ENCODE data around the gene DRG1. TPM values are rescaled to one million over a fixed set of nuclear protein-coding genes. Genes with fewer than 3 reads are reported as not detected.
"Not testable (repeated sequence)": the region's sequence is repeated elsewhere in the genome, so short reads cannot be mapped to it uniquely, and the experiment has no call there.

DRG1 gene
- polyA plus RNA-seq, 4 donors: 67.1 to 93.8 (median 87.3) TPM

DNA sequence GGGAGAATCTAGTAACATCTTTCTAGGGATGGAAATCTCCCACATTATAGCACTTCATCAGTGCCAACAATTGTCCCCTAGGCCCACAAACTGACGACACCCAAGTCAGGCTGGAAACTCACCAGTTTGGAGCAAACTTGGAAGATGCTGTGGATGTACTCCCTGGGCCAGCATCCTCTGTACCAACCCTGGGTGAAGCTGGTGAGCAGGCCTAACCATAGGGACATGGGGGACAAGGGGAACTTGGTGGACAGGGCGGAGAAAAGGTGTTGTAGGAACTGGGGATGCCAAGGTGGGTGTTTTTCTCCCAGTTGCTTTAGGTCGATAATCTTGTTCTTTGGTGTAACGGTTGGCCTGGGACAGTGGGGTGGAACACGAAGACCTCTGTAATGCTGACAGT, 42.2 kb downstream of the DRG1 start:
- DNase-seq (ENCODE audit: low read depth in 4 of 4, low spot score in 3 of 4): no peak

DNA sequence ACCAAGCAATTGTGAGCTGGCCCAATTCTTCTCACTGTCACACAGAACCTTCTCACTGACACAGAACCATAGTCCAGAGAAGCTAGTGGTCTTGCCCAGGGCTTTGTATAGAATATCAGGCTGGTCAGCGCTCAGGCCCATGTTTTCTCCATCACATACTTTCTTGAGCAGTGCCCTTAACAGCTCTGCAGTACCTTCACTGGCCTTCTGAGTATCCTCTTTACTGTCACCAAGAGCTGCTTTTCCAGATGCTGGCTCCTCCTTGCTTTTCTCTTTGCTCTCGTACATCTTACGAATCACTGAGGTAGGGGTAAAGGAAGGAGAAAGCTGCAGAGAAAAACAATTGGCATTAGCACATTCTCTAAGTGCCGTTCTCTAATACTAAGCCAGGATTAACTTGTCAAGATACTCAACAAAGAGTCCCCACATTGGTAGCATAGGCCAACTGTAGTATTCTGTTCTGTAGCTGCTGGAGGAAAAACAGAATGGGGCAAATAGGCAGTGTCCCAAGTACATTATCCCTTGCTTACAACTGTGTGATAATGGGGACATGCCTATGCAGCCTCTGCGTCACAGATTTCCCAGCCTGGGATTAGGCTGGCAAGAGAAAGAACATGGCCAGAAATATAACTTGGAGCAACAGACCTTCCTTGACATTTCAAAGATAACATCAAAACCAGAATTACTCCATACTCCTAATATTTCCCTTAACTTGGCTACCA, 43.5 kb downstream of the DRG1 start:
- DNase-seq (ENCODE audit: low read depth in 4 of 4, low spot score in 3 of 4): no peak

DNA sequence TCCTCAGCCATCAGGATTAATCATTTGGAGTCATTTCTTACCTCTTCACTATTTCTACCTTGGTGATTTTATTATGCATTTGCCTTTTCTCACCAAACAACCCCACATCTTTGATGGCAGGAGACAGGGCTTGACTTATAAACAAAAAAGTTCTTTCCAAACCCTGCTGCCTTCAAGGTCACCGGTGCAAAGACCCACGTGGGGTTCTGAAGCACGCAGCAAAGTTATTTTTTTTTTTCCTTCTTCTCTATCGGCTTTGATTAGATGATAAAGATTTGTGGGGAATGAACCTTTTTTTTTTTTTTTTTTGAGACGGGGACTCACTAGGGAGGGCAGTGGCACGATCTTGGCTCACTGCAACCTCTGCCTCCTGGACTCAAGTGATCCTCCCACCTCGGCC, 44.1 kb downstream of the DRG1 start:
- no peak for DNase-seq (ENCODE audit: low read depth in 4 of 4, low spot score in 3 of 4)

DNA sequence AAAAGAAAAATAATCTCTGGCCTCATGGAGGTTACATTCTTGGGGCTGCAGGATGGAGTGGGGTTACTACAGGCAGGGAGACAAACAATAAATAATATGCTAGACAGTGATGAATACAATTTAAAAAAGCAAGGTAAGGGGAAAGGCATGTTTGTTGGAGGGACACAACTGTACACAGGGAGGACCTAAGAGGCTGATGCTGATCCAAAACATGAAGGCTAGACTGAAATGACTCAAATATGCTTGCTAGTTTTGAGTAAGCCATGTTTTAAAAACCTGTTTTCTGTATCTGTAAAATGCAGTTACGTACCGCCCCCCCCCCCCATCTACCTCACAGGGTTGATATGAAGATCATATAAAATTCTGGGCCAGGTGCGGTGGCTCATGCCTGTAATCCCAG, 46.2 kb downstream of the DRG1 start:
- DNase-seq (ENCODE audit: low read depth in 4 of 4, low spot score in 3 of 4): no peak

DNA sequence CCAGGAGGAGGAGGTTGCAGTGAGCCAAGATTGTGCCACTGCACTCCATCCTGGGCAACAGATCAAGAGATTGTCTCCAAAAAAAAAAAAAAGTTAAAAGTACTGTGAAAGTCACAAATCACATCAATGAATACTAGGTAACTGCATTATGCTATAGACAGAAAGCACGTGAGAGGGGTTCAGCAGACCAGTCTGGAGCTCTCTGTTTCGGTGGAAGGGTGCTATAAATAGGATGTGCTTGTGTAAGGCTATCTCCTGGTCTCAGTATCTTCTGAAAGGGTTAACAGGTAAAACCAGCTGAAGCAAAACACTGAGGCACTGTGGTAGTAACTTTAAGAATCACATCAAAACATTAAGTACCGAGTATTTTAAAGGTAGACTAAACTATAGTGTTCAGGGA, 46.8 kb downstream of the DRG1 start:
- DNase-seq (ENCODE audit: low read depth in 4 of 4, low spot score in 3 of 4): no peak

DNA sequence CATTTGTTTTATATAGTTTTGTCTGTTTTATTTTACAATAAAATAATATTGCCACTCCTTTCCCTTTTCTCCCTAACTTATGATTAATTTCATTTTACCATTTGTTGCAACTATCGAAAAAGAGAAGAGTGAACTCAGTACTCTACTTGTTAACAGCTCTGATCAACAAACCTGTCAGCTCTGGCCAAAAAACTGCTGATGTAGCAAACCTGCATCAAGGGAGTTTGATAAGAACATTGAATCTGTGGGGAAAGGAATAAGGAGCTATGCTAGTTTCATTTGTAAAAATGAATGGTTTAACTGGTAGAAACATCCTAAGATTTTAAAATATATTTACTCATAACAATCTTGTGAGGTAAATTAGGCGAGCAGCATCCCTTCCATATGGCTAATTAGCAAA, 47.4 kb downstream of the DRG1 start:
- DNase-seq (ENCODE audit: low read depth in 4 of 4, low spot score in 3 of 4): no peak

DNA sequence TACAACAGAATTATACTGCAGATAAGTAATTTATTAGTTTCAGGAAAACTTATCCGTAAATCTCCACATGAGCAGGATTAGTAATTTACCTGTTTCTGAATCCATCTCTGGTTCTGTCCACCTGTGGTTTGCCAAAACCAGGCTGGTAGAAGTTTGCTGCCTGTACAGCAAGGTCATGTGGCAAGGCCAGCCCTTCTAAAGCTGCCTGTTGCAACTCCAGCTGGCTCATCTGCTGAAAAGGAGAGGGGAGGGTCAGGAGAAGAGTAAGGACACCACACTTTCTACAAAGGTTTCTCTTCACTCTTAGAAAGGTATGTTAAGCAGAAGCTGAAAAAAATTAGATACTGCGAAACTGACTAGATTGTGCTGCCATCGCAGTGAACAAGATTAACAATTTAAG, 47.9 kb downstream of the DRG1 start:
- no peak for DNase-seq (ENCODE audit: low read depth in 4 of 4, low spot score in 3 of 4)

DNA sequence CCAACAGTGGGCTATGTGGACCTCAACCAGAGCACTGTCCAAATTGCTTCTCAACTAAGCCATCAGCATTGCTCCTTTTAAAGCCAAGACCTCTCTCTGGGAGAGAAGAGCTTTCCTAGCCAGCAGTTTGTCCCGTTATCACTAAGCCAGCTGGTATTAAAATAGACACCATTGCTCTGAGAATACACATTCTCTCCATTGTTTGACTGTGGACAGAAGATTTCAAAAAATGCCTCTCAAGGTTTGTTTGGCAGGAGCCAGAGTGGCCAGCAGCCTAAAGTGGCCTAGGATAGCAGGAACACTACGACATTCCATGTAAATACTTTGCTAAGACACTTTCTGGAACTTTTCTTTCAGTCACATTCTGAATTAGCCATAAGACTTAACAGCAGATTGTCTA, 49.0 kb downstream of the DRG1 start:
- DNase-seq (ENCODE audit: low read depth in 4 of 4, low spot score in 3 of 4): no peak

DNA sequence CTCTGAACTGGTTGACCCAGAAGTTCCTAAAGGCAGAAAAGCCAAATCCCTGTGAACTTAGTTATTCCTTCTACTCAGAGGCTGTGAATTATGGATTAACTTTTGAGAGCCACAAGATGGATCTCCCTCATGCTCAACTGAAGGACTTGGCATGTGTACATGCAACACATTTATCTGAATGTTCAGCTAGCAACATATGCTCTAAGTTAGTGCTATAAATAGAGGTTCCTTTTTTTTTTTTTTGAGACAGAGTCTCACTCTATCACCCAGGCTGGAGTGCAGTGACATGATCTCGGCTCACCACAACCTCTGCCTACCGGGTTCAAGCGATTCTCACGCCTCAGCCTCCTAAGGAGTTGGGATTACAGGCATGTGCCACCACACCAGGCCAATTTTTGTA, 50.1 kb downstream of the DRG1 start:
- DNase-seq (ENCODE audit: low read depth in 4 of 4, low spot score in 3 of 4): no peak

DNA sequence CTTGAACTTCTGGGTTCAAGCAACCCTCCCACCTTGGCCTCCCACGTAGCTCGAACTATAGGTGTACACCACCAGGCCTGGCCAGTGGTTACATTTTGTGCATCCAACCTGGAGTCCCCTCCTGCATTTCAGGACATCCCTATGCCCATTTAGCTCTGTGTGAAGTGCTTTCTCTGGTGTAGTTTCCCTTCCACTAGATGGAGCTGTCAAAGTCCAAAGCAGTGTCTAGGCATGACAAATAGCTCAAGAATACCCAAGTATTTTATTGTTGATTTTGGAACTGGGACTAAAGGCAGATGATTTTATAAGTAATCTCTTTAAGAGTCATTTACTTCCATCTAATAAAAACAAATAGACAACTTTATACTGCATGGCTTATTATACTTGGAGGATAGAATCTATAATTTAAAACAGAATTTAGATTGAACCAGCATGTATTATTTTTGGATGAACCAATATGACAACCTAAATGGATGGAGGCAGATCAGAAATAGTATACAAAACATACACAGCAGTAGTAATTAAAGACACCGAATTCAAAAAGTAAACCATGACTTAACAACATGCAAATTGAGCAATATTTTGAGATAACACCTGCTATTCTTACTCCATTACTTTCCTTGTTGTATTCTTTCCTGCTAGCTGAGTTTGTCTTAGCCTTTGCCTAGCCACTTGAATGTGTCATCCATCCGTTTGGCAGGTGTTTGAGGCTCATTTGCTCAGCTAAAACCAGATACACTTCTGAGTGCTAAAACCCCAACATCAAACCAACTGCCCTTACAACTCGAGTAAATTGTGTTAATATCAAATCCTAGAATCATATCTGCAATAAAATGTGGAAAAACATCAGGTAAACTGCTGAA, 52.5 kb downstream of the DRG1 start:
- no peak for DNase-seq (ENCODE audit: low read depth in 4 of 4, low spot score in 3 of 4)

DNA sequence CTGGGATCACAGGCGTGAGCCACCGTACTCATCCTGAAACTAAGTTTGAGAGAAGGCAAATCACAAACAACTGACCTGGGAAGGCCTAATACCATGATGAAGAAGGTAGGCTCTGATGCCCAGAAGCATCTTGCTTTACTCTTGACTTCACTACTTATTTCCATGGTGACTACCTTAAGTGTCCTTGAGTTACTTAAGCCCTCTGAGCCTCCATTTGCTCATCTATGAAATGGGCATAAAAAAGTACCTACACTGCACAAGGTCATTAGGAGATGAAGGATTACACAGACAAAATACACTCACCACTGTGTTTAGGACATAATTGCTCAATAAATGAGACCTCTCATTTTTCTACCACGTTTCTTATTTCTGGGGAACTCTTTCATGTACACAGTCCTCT, 62.3 kb downstream of the DRG1 start:
- DNase-seq (ENCODE audit: low read depth in 4 of 4, low spot score in 3 of 4): no peak

DNA sequence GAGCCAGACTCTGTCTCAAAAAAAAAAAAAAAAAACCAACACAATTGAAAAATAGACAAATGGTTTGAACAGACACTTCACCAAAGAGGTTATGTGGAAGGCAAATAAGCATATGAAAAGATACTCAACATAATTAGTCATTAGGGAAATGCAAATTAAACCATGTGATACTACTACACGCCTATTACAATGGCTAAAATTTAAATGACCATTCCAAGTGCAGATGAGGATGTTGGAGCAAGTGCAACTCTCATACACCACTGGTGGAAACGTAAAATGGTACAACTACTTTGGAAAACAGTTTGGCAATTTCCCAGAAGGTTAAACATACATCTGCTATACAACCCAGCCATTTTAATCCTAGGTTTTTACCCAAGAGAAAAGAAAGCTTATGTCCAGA, 65.9 kb downstream of the DRG1 start:
- no peak for DNase-seq (ENCODE audit: low read depth in 4 of 4, low spot score in 3 of 4)

DNA sequence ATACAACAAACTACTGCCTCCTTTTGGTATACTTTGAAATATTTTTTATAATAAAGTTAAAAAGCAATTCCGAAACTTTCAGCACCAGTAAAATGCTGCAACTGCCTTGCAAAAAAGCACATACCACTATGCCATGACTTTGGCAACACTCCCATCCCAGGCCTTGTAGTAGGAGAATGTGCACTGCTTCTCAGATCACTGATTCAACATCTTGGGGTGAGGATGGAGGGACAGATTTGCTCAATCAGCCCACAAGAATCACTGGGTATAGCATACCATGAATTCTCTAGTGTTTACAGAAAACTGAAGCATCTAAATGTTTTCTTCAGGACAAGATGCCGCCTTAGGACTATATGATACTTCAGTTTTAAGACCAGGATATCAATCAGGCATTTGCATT, 75.3 kb downstream of the DRG1 start:
- no peak for DNase-seq (ENCODE audit: low read depth in 4 of 4, low spot score in 3 of 4)

DNA sequence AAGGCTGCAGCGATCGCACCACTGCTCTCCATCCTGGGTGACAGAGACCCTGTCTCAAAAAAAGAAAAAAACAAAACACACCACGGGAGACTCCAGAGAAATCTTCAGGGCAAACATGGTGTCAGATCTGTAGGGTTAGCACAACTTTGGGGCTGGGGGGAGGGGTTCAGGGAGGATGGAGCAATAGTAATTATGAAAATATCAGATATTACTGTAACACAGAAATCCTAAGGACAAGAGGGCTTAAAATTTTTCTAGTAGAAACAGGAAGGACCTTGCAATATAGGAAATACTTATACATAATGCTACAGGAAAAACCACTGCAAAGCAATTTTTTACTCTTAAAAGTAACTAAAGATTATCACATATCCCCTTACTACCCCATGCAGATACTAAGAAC, 76.4 kb downstream of the DRG1 start:
- DNase-seq (ENCODE audit: low read depth in 4 of 4, low spot score in 3 of 4): no peak

DNA sequence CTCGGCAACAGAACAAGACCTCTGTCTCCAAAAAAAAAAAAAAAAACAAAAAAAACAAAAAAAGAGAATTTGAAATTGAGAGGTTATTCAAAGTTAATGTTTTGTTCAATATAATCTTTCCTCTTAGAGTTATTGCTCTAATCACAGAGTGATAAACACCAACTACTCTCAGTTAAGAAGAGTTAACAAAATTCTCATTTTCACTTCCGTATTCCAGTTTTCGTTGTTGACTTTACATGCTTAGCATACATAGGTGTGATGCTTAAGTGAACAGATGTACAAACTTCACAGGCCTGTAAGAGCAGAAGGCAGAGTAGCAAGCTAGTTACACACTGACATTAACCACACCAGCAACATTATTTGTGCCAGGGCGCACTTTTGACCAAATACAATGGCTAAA, 77.9 kb downstream of the DRG1 start:
- DNase-seq (ENCODE audit: low read depth in 4 of 4, low spot score in 3 of 4): no peak

DNA sequence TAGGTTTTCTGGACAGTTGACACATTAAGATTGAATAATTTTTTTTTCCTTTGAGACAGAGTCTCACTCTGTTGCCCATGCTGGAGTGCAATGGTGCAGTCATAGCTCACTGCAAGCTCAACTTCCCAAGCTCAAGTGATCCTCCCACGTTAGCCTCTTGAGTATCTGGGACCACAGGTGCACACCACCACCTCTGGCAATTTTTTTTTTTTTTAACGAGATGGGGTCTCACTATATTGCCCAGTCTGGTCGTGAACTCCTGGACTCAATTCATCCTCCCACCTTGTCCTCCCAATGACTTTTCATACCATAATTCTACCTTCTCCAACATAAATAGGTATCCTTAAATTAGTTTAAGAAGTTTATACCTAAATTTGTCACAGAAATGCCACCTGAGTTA, 81.7 kb downstream of the DRG1 start:
- no peak for DNase-seq (ENCODE audit: low read depth in 4 of 4, low spot score in 3 of 4)

DNA sequence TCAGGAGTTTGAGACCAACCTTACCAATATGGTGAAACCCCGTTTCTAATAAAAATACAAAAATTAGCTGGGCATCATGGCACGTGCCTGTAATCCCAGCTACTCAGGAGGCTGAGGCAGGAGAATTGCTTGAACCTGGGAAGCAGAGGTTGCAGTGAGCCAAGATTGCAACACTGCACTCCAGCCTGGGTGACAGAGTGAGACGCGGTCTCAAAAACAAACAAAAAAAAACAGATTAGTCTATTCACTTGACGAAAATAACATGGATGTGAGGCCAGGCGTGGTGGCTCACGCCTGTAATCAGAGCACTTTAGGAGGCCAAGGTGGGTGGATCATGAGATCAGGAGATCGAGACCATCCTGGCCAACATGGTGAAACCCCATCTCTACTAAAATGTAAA, 83.1 kb downstream of the DRG1 start:
- not testable (repeated sequence) for DNase-seq (ENCODE audit: low read depth in 4 of 4, low spot score in 3 of 4)

Other genes starting within 250 kb of the DRG1 start
- gene RNF185, start 239.4 kb upstream of the DRG1 start, polyA plus RNA-seq (ENCODE audit: insufficient read length in 4 of 4): 10 to 100 TPM; 34.8 to 55.0 (median 53.4) TPM
- gene LIMK2, start 187.3 kb upstream of the DRG1 start, polyA plus RNA-seq (ENCODE audit: insufficient read length in 4 of 4): 10 to 100 TPM; 26.4 to 61.9 (median 47.8) TPM
- 10 to 100 TPM in 3 of 4 donors, 1 to 10 TPM in 1; 8.1 to 15.1 (median 12.9) TPM for gene PIK3IP1, start 107.1 kb upstream of the DRG1 start, polyA plus RNA-seq (ENCODE audit: insufficient read length in 4 of 4)
- gene PATZ1, start 53.3 kb upstream of the DRG1 start, polyA plus RNA-seq (ENCODE audit: insufficient read length in 4 of 4): 10 to 100 TPM; 37.5 to 82.6 (median 73.0) TPM
- 10 to 100 TPM; 40.7 to 49.5 (median 46.5) TPM for gene EIF4ENIF1, start 90.2 kb downstream of the DRG1 start, polyA plus RNA-seq (ENCODE audit: insufficient read length in 4 of 4)
- gene SFI1, start 96.9 kb downstream of the DRG1 start, polyA plus RNA-seq (ENCODE audit: insufficient read length in 4 of 4): 10 to 100 TPM; 17.2 to 49.3 (median 23.6) TPM